Keratinocyte (primary cell): ENCODE measurements around the gene TSHR. TPM values are rescaled to one million over a fixed set of nuclear protein-coding genes. Genes with fewer than 3 reads are reported as not detected.

Experiments
- DNase-seq: peaks from one replicate; pipeline ENCODE4 v3.0.0-alpha.2; 2011; ENCODE audit warnings: low read depth, missing footprints, low spot score
- FAIRE-seq: peaks from 2 replicates; lab custom pipeline; 2011; peaks lifted over from hg19 to GRCh38; lab: Jason Lieb, UNC
- H2AFZ ChIP-seq: 2 replicates; pipeline ENCODE4 v1.6.0; 2012; ENCODE audit warnings: low read length, control low read depth, inconsistent platforms; ENCODE audit not compliant: control insufficient read depth
- H3K27ac ChIP-seq: 2 replicates; pipeline ENCODE4 v1.5.1; 2011; ENCODE audit warnings: low read length; ENCODE audit not compliant: control insufficient read depth, insufficient read depth
- H3K27me3 ChIP-seq: 3 replicates; pipeline ENCODE4 v1.6.0; 2011; ENCODE audit warnings: low read length; ENCODE audit not compliant: control insufficient read depth, insufficient read depth; ENCODE audit errors: extremely low read depth
- H3K36me3 ChIP-seq, 2 experiments: 2 replicates in 1 of 2; 3 replicates in 1 of 2; pipeline ENCODE4 v1.5.1; 2011; ENCODE audit warnings: low read length in 2 of 2, mild to moderate bottlenecking in 1 of 2; ENCODE audit not compliant: control insufficient read depth in 2 of 2, insufficient read depth in 2 of 2; ENCODE audit errors: extremely low read depth in 1 of 2
- H3K4me1 ChIP-seq: 3 replicates; pipeline ENCODE4 v1.5.1; 2011; ENCODE audit warnings: low read length; ENCODE audit not compliant: control insufficient read depth, insufficient read depth; ENCODE audit errors: extremely low read depth
- H3K4me2 ChIP-seq: 3 replicates; pipeline ENCODE4 v1.6.0; 2011; ENCODE audit warnings: low read depth, low read length; ENCODE audit not compliant: control insufficient read depth, insufficient read depth; ENCODE audit errors: extremely low read depth
- H3K4me3 ChIP-seq, 3 experiments: fragments of 200-600 bp in 1 of 3; sonication (generic) in 1 of 3; 2 replicates in 2 of 3; 3 replicates in 1 of 3; pipeline ENCODE4 v1.5.1; 2011 to 2016; ENCODE audit warnings: low read length in 3 of 3, mild to moderate bottlenecking in 3 of 3, control low read depth in 2 of 3, inconsistent platforms in 1 of 3, low read depth in 1 of 3, mixed read lengths in 1 of 3, mixed run types in 1 of 3, moderate library complexity in 1 of 3; ENCODE audit not compliant: control insufficient read depth in 2 of 3, insufficient read depth in 2 of 3; ENCODE audit errors: extremely low read depth in 1 of 3
- H3K79me2 ChIP-seq: 2 replicates; pipeline ENCODE4 v1.6.0; 2012; ENCODE audit warnings: low read length; ENCODE audit not compliant: control insufficient read depth, insufficient read depth
- H3K9ac ChIP-seq: 3 replicates; pipeline ENCODE4 v1.6.0; 2011; ENCODE audit warnings: low read length; ENCODE audit not compliant: control insufficient read depth, insufficient read depth; ENCODE audit errors: extremely low read depth
- H3K9me1 ChIP-seq: 3 replicates; pipeline ENCODE4 v1.6.0; 2011; ENCODE audit warnings: low read length; ENCODE audit not compliant: control insufficient read depth, insufficient read depth; ENCODE audit errors: extremely low read depth
- H3K9me3 ChIP-seq: 2 replicates; pipeline ENCODE4 v1.5.1; 2012; ENCODE audit warnings: low read depth, low read length; ENCODE audit not compliant: control insufficient read depth
- H4K20me1 ChIP-seq: 3 replicates; pipeline ENCODE4 v1.6.0; 2011; ENCODE audit warnings: low read length; ENCODE audit not compliant: control insufficient read depth, insufficient read depth; ENCODE audit errors: extremely low read depth
- EZH2 ChIP-seq: IDR thresholded peaks from one replicate; pipeline ENCODE4 v1.6.1; 2012; ENCODE audit warnings: inconsistent platforms, mild to moderate bottlenecking, low read length, moderate library complexity
- dilution Hi-C: fragments of 300-500 bp; cut with MboI; formaldehyde crosslinking; loops from one replicate; pipeline ENCODE4 v1.7.0; 2020; ENCODE audit warnings: low sequenced_read_pairs; ENCODE audit not compliant: extremely low pct_ligation_motif_present
- polyA plus RNA-seq, 5 experiments: library from polyadenylated mRNA; depleted of rRNA in 3 of 5; stranded (reverse) in 3 of 5; stranded (forward) in 1 of 5; unstranded in 1 of 5; fragments of >200 nt; gene quantifications; 1 replicate in 1 of 5; 2 replicates in 3 of 5; 3 replicates in 1 of 5; pipeline versions ENCODE4 v1.2.1 to v1.2.3, GENCODE V29; 2011 to 2012; ENCODE audit warnings: missing spikeins in 2 of 5, low read depth in 1 of 5, low replicate concordance in 1 of 5
- TF ChIP-seq, protein P1 (sequence below), 3 experiments: IDR thresholded peaks in 1 of 3; conservative IDR thresholded peaks in 1 of 3; optimal IDR thresholded peaks in 1 of 3; 2 replicates in 2 of 3; 3 replicates in 1 of 3; pipeline versions ENCODE3 to v1.5.1; 2011; ENCODE audit warnings: low read length in 3 of 3, mild to moderate bottlenecking in 3 of 3, moderate library complexity in 2 of 3, control low read depth in 1 of 3, inconsistent platforms in 1 of 3; ENCODE audit not compliant: insufficient read depth in 2 of 3; ENCODE audit errors: extremely low read depth in 1 of 3

Gene TSHR
- polyA plus RNA-seq, 1 donor (not counting 4 experiments of a cell fraction or from before 2014, with no cell fraction given): 0.03 TPM

DNA sequence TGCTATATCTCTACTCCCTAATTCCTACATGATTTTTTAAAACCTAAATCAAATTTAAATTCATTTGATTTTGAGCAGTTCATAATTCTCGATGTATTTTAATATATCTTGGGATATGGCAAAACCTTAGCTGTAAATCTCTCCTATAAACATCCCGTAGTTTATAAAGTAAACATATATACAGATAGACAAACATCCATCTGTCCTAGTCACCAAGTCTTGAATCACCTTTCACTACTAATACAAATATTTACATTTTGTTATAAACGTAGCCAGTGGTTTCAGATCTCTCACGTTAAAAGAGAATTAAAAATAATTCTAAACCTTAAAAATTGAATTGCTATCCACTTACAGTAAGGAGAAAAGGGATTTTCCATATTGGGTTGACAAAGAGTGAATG, 107.0 kb downstream of the TSHR start:
- Histone ChIP-seq H3K9me1 (no peaks in the 10 kb centered on the region), H3K79me2 (no peaks in the 10 kb centered on the region), H3K4me2 (no peak overlapping the region), H3K4me1 (no peaks in the 10 kb centered on the region), H4K20me1 (no peaks in the 10 kb centered on the region), H3K9ac (no peak overlapping the region), H3K36me3 (no peaks in the 10 kb centered on the region), H3K27ac (no peak overlapping the region), H3K27me3 (no peaks in the 10 kb centered on the region), H3K9me3 (no peaks in the 10 kb centered on the region), H3K4me3 (no peak overlapping the region), H2AFZ (no peak overlapping the region)
- DNase-seq: no peak
- dilution Hi-C loops: no loop called here
- TF ChIP-seq EZH2: no peak
- TF ChIP-seq, protein P1, sequence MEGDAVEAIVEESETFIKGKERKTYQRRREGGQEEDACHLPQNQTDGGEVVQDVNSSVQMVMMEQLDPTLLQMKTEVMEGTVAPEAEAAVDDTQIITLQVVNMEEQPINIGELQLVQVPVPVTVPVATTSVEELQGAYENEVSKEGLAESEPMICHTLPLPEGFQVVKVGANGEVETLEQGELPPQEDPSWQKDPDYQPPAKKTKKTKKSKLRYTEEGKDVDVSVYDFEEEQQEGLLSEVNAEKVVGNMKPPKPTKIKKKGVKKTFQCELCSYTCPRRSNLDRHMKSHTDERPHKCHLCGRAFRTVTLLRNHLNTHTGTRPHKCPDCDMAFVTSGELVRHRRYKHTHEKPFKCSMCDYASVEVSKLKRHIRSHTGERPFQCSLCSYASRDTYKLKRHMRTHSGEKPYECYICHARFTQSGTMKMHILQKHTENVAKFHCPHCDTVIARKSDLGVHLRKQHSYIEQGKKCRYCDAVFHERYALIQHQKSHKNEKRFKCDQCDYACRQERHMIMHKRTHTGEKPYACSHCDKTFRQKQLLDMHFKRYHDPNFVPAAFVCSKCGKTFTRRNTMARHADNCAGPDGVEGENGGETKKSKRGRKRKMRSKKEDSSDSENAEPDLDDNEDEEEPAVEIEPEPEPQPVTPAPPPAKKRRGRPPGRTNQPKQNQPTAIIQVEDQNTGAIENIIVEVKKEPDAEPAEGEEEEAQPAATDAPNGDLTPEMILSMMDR (optimal IDR thresholded peaks at IDR 0.05 in 1 of 3, IDR thresholded peaks at IDR 0.05 in 1 of 3, conservative IDR thresholded peaks at IDR 0.05 in 1 of 3; ENCODE audit: extremely low read depth in 1 of 3, insufficient read depth in 2 of 3, low read length in 3 of 3): no peak
- FAIRE-seq: no peak

DNA sequence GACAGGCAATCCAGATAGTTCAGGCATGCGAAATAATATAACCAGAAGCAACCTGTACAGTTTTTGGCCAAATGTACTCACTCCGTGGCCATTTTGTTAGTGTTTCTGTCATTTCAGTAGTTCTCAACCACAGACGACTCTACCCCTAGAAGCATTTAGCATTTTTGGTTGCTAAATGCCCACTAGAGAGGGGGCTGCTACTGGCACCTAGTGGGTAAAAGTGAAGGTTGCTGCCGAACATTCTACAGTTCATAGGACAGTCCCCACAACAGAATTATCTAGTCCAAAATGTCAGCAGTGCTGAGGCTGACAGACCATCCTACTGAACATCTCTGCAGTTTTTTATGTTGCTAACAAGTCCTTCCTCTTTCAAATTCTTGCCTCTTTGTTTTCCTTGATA, 107.4 kb downstream of the TSHR start:
- Histone ChIP-seq H3K27ac (no peak overlapping the region), H3K36me3 (no peaks in the 10 kb centered on the region), H3K79me2 (no peaks in the 10 kb centered on the region), H2AFZ (no peak overlapping the region), H3K9me3 (no peaks in the 10 kb centered on the region), H3K4me2 (no peak overlapping the region), H3K4me1 (no peaks in the 10 kb centered on the region), H3K4me3 (no peak overlapping the region), H3K9me1 (no peaks in the 10 kb centered on the region), H3K27me3 (no peaks in the 10 kb centered on the region), H4K20me1 (no peaks in the 10 kb centered on the region), H3K9ac (no peak overlapping the region)
- DNase-seq (no peak), FAIRE-seq (no peak)
- no peak for TF ChIP-seq EZH2
- TF ChIP-seq, protein P1 (optimal IDR thresholded peaks at IDR 0.05 in 1 of 3, IDR thresholded peaks at IDR 0.05 in 1 of 3, conservative IDR thresholded peaks at IDR 0.05 in 1 of 3; ENCODE audit: extremely low read depth in 1 of 3, insufficient read depth in 2 of 3, low read length in 3 of 3): peak in 2 of 3 experiments; percentile 11 to 30
- dilution Hi-C loops: no loop called here
